Left kidney (tissue), 2 donors: Measurements from ENCODE around the gene VAMP3. TPM values are rescaled to one million over a fixed set of nuclear protein-coding genes. Genes with fewer than 3 reads are reported as not detected.
"Not testable (repeated sequence)": the region's sequence is repeated elsewhere in the genome, so short reads cannot be mapped to it uniquely, and the experiment has no call there.

ENCODE experiments used
- DNase-seq: peaks from one replicate; pipeline ENCODE4 v3.0.0-alpha.2; 2013
- polyA plus RNA-seq: library from polyadenylated mRNA; unstranded; fragments of 120-200 nt; gene quantifications from one replicate; pipeline ENCODE4 v1.2.1, GENCODE V29; 2013; ENCODE audit not compliant: insufficient read length

VAMP3 gene
- polyA plus RNA-seq, 1 donor: 107 TPM

DNA sequence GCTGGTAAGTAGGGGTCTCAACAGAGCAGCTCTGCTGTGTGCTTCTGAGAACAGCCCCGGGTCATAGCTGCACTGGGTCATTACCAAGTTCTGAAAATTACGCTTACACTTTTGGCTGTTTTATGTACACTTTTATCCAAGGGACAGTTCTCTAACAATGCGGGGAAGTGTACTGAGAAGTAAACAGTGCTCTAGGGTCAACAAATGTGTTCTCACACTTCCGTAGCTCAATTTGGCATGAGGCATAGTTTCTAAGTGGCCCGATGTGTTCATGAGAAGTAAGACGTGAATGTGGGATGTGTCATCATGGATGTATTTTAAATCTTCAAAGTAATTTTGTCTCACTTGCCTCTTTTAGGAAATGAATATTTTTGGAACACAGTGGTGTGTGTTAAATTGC lies 10.9 kb upstream of the VAMP3 start:
- no peak for DNase-seq

DNA sequence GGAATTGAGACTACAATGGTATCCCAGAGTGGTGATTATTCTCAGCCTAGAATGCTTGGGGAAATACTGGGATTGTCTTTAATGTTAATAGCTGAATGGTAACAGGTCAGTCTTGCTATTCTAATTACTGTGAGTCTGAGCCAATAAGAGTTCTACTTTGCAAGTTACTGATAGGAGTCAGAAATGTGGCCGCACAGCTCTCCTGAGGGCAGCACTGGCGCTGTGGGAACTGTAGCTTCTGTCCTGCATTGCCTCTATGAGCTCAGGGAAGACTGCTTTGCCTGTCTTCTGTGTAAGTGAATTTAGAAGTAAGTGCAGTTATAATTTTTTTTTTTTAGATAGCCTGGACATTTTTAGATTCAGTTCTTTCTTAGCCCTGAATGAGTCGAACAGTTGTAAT lies 10.0 kb upstream of the VAMP3 start:
- no peak for DNase-seq

DNA sequence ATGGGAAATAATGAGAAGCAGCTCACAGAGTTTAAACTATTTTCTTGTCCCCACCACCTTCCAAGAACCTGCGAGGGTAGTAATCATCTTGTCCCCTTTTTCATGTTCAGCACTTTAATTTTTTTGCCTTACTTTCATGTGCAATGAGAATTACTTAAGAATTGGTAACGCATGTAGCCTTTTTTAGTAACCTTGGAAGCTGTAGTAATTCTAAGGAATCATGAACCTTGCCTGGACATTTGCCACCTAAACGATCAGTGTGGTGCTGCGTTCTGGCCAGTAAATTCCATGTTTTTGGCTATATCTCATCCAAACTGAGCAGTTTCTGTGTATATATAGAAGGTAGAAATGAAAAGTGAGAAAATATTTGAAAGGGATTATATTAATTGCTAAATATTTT lies 3.9 kb upstream of the VAMP3 start:
- no peak for DNase-seq

DNA sequence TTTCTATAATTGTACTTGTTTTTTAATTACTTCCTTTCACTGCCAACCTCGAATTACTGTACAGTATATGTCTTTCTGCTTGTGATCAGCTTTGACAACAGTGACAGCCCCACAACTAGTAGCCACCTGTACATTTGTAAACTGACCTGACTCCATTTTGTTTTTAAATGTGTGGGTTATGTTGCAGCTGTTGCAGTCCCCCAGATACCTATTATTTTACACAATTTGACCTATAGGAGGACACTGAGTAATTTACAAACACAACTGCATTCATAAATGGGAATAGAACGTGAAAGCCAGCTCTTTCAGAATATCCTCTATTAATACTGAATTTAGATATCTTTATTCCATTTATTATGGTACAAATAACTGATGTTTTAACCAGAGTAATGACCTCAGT lies 2.5 kb upstream of the VAMP3 start:
- DNase-seq: no peak

DNA sequence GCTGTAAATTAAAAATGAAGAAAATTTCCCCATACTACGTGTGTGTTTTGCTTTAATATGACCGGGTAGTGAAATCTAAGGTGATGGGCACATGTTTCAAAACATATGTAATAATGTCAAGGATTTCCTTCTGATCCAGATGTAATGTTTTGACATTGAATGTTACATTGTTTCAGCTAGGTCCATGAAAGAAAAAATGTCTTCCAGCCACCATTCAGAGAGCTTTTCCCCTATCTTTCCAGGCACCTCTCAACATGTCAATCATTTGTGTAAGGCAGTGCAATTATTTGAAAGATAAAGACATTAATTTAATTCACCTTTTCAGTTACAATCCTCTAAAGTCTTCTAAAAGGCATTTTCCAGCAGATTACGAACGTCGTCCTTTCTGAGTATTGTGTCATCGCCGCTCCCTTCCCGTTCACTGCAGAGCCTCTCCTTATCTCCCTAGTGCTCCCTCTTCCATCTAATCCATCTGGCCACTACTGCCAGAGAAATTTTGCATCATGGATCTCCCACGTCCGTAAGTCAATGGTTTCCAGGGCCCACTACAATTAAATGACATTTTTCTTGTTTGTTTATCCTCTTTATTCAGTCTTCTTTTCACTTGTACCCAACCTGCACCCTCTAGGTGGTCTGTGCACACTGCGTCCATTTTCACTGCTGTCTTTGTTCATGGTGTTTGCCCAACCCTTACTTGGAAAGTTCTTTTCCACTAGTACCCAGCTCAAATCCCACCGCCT lies 1.3 kb upstream of the VAMP3 start:
- DNase-seq: no peak

DNA sequence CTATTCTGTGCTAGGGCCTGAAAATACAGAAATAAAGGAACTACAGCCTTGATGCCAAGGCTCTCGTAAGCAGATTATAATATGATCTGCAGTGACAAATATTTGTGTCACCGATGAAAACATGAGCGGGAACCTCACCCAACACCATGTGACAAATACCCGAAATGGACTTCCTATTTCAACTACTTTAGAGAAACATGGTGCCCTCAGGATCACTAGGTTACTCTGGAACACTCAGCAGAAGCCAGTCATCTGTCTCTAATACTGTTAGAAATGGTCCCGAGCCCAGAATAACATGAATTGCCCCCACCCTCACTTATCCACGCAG lies 463 bp upstream of the VAMP3 start:
- DNase-seq: no peak

DNA sequence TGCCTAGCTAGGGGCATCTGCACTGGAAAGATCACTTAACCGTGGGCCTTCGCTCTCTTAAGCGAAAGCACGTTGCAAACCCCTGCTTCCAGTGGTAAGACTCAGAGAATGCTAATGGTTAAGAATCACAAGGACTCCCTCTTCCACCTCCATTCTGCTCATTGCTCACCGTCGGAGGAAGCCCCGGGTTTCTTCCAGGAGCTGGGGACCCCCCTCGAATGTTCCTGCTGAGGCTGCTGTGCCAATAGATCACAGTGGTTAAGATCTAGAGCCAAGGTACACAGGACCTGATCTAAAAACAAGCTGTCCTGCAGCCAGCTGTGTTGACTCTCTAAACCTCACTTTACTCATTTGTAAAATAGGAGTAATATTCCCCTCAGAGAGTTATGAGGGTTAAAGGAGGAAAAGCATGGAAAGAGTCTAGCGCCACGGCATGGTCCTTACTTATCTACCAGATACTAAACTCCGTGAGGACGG lies 765 bp downstream of the VAMP3 start:
- DNase-seq: no peak

DNA sequence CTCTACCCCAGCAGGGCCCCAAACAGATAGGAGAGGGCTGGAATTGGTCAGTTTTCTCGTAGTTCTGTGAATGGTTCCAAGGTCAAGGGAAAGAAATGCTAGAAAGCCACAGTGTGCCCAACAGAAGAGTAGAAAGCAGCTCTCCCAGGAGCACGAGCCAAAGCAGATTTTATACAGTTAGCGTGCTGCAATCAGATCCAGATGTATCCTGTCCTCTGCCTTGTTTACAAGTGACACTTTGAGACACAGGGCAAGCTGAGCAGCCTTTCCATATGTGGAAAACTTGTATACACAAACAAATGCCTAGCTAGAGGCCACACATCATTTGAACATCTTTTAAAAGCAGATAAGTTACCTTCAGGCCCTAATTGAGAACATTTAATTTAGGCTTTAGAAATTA lies 6.5 kb downstream of the VAMP3 start:
- no peak for DNase-seq

DNA sequence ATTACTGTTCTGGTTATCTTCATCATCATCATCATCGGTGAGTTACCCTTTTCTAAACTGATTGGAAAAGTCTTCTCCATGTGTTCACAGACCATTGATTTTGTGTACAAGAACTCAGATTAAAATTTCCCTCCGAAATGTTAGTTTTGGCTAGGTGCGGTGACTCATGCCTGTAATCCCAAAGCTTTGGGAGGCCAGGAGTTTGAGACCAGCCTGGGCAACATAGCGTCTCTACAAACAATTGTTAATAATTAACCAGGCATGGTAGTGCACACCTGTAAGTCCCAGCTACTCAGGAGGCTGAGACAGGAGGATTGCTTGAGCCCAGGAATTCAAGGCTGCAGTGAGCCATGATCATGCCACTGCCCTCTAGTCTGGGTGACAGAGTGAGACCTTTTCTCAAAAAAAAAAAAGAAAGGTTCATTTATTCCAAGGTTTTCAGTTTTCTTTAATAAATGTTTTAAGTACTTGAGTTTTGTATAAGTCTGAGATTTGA lies 7.1 kb downstream of the VAMP3 start:
- no peak for DNase-seq

DNA sequence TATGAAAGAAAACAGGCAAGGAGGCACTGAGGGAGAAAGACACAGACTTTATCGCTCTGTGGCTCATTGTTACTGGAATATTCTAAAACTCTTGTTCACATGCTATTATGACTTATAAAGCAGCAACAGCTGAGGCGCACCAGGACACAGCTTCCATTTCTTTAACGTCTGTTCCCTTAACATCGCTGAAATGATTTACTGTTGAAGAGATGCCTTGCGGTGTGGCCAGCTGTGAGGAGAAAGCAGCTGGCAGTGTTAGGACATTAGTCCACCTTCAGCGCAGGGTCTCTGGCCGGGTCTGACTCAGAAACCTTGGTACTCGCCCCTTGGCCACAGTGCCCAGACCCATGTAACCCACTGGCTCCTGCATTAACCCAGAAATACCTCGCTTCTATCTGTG lies 9.9 kb downstream of the VAMP3 start:
- DNase-seq: no peak

DNA sequence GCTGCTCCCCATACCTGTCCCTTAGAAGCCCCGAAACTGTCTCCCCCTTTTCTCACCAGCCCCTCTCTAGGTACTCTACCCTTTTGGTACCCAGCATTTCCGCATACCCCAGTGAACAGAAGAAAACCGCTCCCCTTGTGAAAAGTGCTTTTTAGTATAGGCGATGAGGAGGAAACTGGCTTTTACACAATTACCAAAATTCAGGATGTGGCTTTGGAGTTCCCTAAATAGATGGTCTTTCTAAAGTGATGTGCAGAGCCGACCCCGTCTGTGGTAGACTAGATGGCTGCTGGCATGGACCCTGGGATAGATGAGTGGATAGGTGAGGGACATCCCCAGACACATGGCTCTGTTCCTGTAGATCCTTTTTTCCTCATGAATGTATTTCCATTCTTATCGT lies 10.4 kb downstream of the VAMP3 start:
- no peak for DNase-seq

DNA sequence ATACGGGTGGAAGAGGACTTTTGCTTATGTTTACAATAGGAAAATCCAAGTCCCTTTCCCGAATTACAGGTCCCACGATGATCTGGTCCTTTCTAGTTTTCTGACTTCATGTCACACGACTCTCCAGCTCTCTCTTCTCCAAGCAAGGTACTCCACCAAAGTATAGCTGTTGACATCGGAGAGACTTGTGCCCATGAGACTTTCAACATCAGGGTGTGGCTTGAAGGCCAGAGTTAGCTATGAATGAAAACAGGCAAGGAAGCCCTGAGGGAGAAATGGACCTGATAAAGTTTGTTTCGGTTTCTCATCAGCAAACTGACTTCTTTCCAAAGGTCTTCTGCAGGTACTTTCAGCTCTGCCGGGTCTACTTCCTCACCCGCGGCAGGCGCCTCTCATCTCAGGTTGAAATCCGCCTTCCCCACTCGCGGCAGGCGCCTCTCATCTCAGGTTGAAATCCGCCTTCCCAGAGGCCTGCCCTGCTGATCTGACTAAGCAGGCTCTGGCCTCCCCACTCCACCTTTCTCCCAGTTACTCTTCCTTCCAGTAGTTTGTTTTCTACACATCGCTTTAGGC lies 10.9 kb downstream of the VAMP3 start:
- DNase-seq: no peak

DNA sequence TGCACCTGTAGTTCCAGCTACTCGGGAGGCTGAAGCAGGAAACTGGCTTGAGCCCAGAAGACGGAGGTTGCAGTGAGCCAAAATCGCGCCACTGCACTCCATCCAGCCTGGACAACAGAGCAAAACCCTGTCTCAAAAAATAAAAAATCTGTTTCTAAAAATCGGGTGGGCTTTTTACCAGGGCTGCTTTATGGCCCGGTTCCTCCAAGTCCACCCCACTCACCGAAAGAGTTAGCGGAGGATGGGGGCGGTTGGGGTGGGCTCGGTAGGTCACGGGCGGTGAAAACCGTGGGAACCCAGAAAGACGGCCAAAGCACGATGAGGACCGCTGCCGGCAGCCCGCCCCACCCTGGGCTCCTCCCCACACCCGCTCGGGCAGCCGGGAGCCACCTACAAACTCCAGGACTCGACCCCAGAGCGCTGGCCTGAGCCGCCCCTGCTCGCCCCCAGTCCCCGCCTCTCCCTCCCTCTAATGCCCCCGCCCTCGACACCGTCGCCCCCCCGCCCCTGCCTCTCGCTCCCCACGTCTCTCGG lies 12.1 kb downstream of the VAMP3 start:
- DNase-seq: no peak

DNA sequence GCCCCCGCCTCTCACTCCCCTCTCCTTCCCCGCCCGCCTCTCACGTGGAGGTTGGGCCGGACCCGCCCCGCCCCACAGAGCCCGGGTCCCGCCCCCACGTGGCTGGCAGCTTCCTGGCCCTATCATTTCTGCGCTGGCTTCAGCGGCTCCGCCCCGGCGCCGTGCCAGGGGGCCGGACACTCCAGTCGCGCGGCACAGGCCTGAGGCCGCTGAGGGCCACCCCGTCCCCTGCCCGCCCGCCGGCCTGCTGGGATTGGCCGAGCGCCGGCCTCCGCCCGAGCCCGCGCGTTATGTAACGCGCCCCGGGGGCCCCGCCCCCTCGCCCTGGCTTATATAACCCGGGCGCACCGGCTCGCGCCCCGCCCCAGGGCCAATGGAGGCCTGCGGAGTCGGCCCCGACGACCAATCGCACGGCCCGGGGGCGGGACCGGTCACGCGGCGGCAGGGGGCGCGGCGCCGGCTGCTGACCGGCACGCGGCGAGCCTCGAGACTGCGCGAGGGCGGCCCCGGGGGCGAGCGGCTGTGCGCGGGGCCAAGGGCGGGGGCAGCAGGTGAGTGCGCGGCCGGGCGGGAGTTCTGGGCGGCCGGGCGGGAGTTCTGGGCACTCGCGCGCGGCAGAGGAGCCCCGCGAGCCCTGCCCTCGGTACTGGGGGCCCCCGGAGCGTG lies 12.9 kb downstream of the VAMP3 start, which contains the start of gene PER3:
Gene PER3, plus strand, starts transcription at position 466 of the 666 bp plus-strand sequence. CDS start 587 bp downstream, outside the sequence.
- DNase-seq: peak; percentile 94

DNA sequence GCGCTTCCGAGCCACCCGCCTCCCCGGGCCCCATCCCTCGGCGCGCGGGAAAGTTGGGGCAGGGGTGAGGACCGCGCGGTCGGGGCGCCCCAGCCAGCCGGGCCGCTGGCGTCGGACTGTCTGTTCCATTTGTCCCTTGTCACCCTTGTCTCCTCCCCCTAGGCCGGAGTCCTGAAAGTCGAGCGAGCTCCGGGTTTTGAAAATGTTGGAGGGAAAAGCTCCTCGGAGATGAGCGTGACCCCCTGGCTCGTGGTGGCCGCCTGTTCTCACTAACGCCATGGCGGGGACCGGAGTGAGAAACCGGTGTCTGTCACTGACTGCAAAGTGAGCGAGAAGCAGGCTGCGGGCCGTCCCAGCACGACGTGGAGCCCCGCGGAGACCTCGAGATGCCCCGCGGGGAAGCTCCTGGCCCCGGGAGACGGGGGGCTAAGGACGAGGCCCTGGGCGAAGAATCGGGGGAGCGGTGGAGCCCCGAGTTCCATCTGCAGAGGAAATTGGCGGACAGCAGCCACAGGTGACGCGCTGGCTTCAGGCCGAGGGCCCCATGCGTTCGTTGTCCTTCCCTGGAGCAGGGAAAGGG lies 13.5 kb downstream of the VAMP3 start:
- no peak for DNase-seq

DNA sequence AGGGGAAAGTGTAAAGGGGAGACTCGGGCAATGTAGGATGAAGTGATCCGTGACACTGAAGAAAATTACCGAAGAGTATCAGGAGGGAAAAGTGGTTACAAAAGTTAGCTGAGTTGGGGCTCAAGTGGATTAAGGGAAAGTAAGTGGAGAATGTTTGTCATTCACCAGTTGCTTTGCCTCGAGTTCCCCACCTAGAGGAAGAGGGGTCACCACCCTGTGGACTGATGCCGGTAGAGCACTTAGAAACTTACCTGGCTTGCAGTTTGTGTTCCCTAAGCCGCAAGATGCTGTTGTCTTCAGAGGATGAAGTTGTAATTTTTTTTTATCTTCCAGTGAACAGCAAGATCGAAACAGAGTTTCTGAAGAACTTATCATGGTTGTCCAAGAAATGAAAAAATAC lies 14.0 kb downstream of the VAMP3 start:
- no peak for DNase-seq

DNA sequence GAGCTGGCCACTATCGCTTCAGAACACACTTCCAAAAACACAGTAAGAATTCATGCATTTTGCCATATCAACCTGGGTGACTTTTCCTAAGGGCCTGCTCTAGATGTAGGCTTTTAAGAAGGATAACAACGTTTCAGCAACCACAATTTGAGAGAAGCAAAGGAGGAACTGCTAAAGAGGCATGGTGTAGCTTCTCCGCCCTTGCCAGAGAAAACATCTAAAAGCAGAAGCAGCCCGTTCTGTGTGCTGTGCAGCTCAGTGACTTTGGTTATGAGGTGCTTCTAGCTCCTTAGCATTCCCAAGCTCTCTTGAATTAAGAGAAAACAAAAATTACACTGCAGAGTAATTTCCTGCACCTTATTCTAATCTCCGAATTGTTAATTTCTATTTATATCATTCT lies 15.7 kb downstream of the VAMP3 start:
- no peak for DNase-seq

DNA sequence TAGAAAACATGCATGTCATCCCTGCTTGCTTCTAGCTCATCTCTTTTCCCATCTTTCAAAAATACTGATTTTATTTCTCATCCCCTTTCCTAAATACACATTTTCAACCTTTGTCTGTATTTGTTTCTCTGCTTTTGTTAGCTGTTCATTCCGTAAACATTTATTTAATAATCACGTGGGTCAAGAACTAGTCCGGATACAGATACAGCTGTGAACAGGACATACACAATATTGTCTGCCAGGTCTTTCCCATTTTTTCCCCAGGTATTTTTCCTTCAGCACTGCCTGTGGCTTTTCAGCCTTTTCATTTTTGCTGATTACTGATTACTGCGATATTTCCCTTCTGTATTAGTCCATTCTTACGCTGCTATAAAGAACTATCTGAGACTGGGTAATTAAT lies 18.7 kb downstream of the VAMP3 start:
- no peak for DNase-seq

DNA sequence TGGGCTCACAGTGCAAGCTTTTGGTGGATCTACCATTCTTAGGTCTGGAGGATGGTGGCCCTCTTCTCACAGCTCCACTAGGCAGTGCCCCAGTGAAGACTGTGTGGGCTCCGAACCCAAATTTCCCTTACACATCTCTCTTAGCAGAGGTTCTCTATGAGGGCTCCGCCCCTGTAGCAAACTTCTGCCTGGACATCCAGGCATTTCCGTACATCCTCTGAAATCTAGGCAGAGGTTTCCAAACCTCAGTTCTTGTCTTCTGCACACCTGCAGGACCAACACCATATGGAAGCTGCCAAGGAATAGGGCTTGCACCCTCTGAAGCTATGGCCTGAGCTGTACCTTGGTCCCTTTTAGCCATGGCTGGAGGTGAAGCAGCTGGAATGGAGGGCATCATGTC lies 19.9 kb downstream of the VAMP3 start:
- DNase-seq: not testable (repeated sequence)

DNA sequence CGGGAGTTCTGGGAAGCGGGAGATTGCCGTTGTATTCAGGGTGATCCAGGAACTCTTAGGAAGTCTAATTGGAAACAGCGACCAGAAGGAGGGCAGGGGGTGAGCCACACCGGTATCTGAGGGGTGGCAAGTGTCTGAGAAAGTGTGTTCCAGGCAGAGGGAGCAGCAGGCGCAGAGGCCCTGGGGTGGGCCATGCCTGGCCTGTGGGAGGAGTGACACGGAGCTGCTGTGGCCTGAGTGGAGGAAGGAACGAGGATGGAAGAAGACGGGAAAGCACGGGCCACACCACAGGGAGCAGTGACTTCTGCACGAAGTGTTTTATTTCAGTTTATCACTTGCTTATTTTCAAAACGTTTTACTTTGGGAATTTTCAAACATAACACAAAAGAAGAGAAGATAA lies 24.3 kb downstream of the VAMP3 start:
- DNase-seq: no peak

DNA sequence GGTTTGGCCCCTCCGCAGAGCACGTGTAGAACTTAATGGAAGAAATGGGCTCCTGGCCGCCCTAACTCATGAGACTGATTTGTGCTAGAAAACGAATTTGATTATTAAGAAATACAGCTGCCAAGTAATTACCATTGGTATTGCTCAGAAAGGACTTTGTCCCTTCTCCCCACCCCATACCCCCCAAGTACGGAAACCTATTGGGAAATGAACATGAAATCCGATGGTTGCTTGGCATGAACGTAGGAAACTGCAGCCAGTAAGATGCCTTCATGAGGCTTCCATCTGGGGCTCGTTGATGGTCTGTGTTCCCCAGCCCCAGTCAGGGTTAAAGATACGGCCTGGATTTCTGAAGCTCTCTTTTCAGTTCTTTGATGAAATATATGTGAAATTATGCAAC lies 34.4 kb downstream of the VAMP3 start:
- DNase-seq: no peak

DNA sequence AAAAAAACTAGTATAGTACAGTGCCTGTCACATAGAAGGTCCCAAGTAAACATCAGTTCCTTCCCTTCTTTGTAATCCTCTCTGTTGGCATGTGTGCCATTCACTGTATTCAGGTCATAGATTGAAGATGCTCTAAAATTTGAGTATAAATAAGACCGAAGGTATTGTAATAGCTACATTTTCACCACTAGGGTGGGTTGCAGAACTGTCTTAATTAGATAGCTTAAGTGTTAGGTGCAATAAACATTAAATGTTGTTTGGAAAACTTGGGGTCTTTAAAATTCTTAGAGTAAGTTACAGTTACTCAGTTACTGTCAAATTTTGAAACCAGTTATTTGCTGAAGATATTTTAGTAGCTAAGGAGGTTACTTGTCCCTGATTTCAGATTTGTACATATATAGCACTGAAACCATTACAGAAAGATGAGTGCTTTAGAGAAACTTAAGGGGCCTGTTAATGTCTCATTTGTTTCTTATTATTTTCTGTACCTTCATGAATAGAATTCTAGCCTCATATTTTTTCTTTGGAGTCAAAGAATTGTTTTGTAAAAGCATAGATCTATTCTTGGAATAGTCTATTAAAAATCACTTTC lies 37.3 kb downstream of the VAMP3 start:
- DNase-seq: no peak
